HepG2 (cell line): ENCODE measurements around the gene XPO5. TPM values are rescaled to one million over a fixed set of nuclear protein-coding genes. Genes with fewer than 3 reads are reported as not detected.

ENCODE experiments used
- BRF2 ChIP-seq: sonication (generic); formaldehyde crosslinking; IDR thresholded peaks from 2 replicates; pipeline ENCODE4 v1.8.1; 2022; ENCODE audit warnings: mild to moderate bottlenecking, missing genetic modification reagents
- GTF3A ChIP-seq: sonication (generic); formaldehyde crosslinking; conservative IDR thresholded peaks from 2 replicates; pipeline ENCODE4 v1.4.0; 2020; ENCODE audit warnings: mild to moderate bottlenecking, missing genetic modification reagents
- HMG20A ChIP-seq: IDR thresholded peaks from 2 replicates; pipeline ENCODE4 v1.6.1; 2016; ENCODE audit warnings: borderline replicate concordance
- HNRNPH1 ChIP-seq: fragments of 200-400 bp; formaldehyde crosslinking; optimal IDR thresholded peaks from 2 replicates; pipeline ENCODE3; 2017; ENCODE audit warnings: mild to moderate bottlenecking, low read depth, low read length
- KAT2B ChIP-seq: fragments of 150-350 bp; IDR thresholded peaks from 2 replicates; pipeline ENCODE4 v1.6.1; 2014; ENCODE audit warnings: low read depth, low read length, borderline replicate concordance
- MBD4 ChIP-seq: IDR thresholded peaks from 2 replicates; pipeline ENCODE4 v1.6.1; 2012; ENCODE audit warnings: low read length, inconsistent platforms, borderline replicate concordance
- PHF21A ChIP-seq: sonication (generic); formaldehyde crosslinking; IDR thresholded peaks from 2 replicates; pipeline ENCODE4 v1.5.0; 2020; ENCODE audit warnings: mild to moderate bottlenecking, missing genetic modification reagents
- PLRG1 ChIP-seq: fragments of 450-650 bp; conservative IDR thresholded peaks from 2 replicates; pipeline ENCODE4 v1.6.1; 2016
- RARA ChIP-seq: IDR thresholded peaks from 2 replicates; pipeline ENCODE4 v1.6.1; 2016; ENCODE audit warnings: missing genetic modification reagents, missing compliant biosample characterization
- SKIL ChIP-seq: sonication (generic); formaldehyde crosslinking; IDR thresholded peaks from 2 replicates; pipeline ENCODE4 v1.8.0; 2022; ENCODE audit warnings: missing genetic modification reagents, mild to moderate bottlenecking, moderate library complexity, borderline replicate concordance
- SP140L ChIP-seq: sonication (generic); formaldehyde crosslinking; IDR thresholded peaks from 2 replicates; pipeline ENCODE4 v1.4.0; 2020; ENCODE audit warnings: missing genetic modification reagents, borderline replicate concordance
- TCF12 ChIP-seq, 2 experiments: fragments of 450-650 bp in 1 of 2; sonication (generic) in 1 of 2; formaldehyde crosslinking in 1 of 2; IDR thresholded peaks; 2 replicates each; pipeline versions ENCODE4 v1.6.1 to v1.8.0; 2017 to 2022; ENCODE audit warnings: antibody characterized with exemption in 1 of 2, mild to moderate bottlenecking in 1 of 2, missing genetic modification reagents in 1 of 2, moderate library complexity in 1 of 2
- THAP11 ChIP-seq: IDR thresholded peaks from 2 replicates; pipeline ENCODE4 v1.6.1; 2016; ENCODE audit warnings: missing biosample characterization, missing genetic modification reagents
- U2AF2 ChIP-seq: fragments of 200-400 bp; formaldehyde crosslinking; IDR thresholded peaks from 2 replicates; pipeline ENCODE4 v1.6.1; 2017; ENCODE audit warnings: low read depth, mild to moderate bottlenecking, low read length
- ZBTB4 ChIP-seq: sonication (generic); formaldehyde crosslinking; IDR thresholded peaks from 2 replicates; pipeline ENCODE4 v1.4.0; 2020; ENCODE audit warnings: missing genetic modification reagents, mild to moderate bottlenecking, borderline replicate concordance
- ZC3H13 ChIP-seq: sonication (generic); formaldehyde crosslinking; IDR thresholded peaks from 2 replicates; pipeline ENCODE4 v1.8.1; 2023; ENCODE audit warnings: mild to moderate bottlenecking, missing genetic modification reagents, moderate library complexity
- ZNF275 ChIP-seq: sonication (generic); formaldehyde crosslinking; IDR thresholded peaks from 2 replicates; pipeline ENCODE4 v1.8.0; 2022; ENCODE audit warnings: missing genetic modification reagents, mild to moderate bottlenecking, inconsistent platforms, borderline replicate concordance
- ZNF326 ChIP-seq: sonication (generic); formaldehyde crosslinking; IDR thresholded peaks from 2 replicates; pipeline ENCODE4 v1.4.0; 2020; ENCODE audit warnings: missing genetic modification reagents, borderline replicate concordance
- ZNF431 ChIP-seq: sonication (generic); formaldehyde crosslinking; IDR thresholded peaks from 2 replicates; pipeline ENCODE4 v1.9.0; 2022; ENCODE audit warnings: missing genetic modification reagents, low read depth, mild to moderate bottlenecking, borderline replicate concordance
- ZNF678 ChIP-seq: sonication (generic); formaldehyde crosslinking; IDR thresholded peaks from 2 replicates; pipeline ENCODE4 v1.4.0; 2020; ENCODE audit warnings: mild to moderate bottlenecking, missing genetic modification reagents
- ZNF780A ChIP-seq: sonication (generic); formaldehyde crosslinking; IDR thresholded peaks from 2 replicates; pipeline ENCODE4 v1.8.0; 2022; ENCODE audit warnings: mild to moderate bottlenecking, missing genetic modification reagents, moderate library complexity
- ZNF790 ChIP-seq: sonication (generic); formaldehyde crosslinking; IDR thresholded peaks from 2 replicates; pipeline ENCODE4 v1.8.0; 2022; ENCODE audit warnings: missing genetic modification reagents, mild to moderate bottlenecking, borderline replicate concordance
- polyA plus RNA-seq, 8 experiments: library from polyadenylated mRNA; depleted of rRNA in 3 of 8; stranded (reverse) in 7 of 8; unstranded in 1 of 8; fragments of >200 nt; fragmentation: Illumina TruSeq in 4 of 8; extraction: Trizol in 4 of 8; gene quantifications; 2 replicates each; pipeline versions ENCODE4 v1.2.1 to v1.2.3, GENCODE V29; 2011 to 2016; ENCODE audit warnings: low read depth in 4 of 8, missing spikeins in 1 of 8, mixed read lengths in 1 of 8; ENCODE audit not compliant: insufficient read depth in 1 of 8
- total RNA-seq, 5 experiments: library from RNA; depleted of rRNA; stranded (reverse); fragments of >200 nt; fragmentation: Illumina TruSeq; extraction: Trizol; gene quantifications; 2 replicates each; pipeline ENCODE4 v1.2.3, GENCODE V29; 2016; ENCODE audit warnings: low read depth in 1 of 5

XPO5 gene
- total and polyA plus RNA-seq, 2 of the 13 experiments (the other 11 are each of a cell fraction or from before 2014, with no cell fraction given), result 52.2 to 68.0 TPM

- TF ChIP-seq ZNF780A (CRISPR knock-in tag) (no peak), GTF3A (CRISPR knock-in tag) (no peak), ZNF678 (CRISPR knock-in tag) (no peak), PHF21A (CRISPR knock-in tag) (peak; percentile 75; the same call in 1 of the 2 replicates), ZNF790 (CRISPR knock-in tag) (no peak), RARA (CRISPR knock-in tag) (peak; percentile 74), HNRNPH1 (no peak), SKIL (CRISPR knock-in tag) (0 out of 2 replicates have a peak, but pooled peaks have one; percentile 15), BRF2 (CRISPR knock-in tag) (no peak), THAP11 (CRISPR knock-in tag) (no peak), ZNF326 (CRISPR knock-in tag) (no peak), ZC3H13 (no peak), PLRG1 (no peak), SP140L (CRISPR knock-in tag) (no peak), ZBTB4 (CRISPR knock-in tag) (no peak), HMG20A (CRISPR knock-in tag) (no peak), KAT2B (no peak), TCF12 (IDR thresholded peaks at IDR 0.05) (no peak), TCF12 (CRISPR knock-in tag; IDR thresholded peaks at IDR 0.05) (no peak), ZNF275 (CRISPR knock-in tag) (peak; percentile 55; the same call in 1 of the 2 replicates), U2AF2 (no peak), MBD4 (no peak), ZNF431 (no peak)
These were observed 79.3 kb downstream of the XPO5 start (continued) for GRCh38 chr6:43496370-43497128.
